ENCODE measurements around the gene ACSM5. TPM values are rescaled to one million over a fixed set of nuclear protein-coding genes. Genes with fewer than 3 reads are reported as not detected.

ACSM5 gene
- total and polyA plus RNA-seq, 2 of the 4 experiments (the other 2 are of a cell fraction), result not detected

- H2AK5ac ChIP-seq (ENCODE audit: low read depth, low read length), result no peak overlapping the region
- DNase-seq (no peak), ATAC-seq (ENCODE audit: low read depth) (no peak)
- H4K20me1 ChIP-seq (ENCODE audit: insufficient read depth, low read length), result no peaks in the 10 kb centered on the region
- no peak overlapping the region for H3K14ac ChIP-seq (replicated peaks; ENCODE audit: low read depth, low read length)
- no peak overlapping the region for H3K27ac ChIP-seq (ENCODE audit: insufficient read depth, low read length)
- ChIA-PET CTCF (no interaction called here), POLR2A (ENCODE audit: unreplicated experiment) (no interaction called here)
- H2BK20ac ChIP-seq (ENCODE audit: low read depth, low read length), result no peak overlapping the region
- in situ Hi-C loops (cut with MboI; ENCODE audit: low sequenced_read_pairs) (loop anchor here (25.0 kb wide), 1 partner anchor 784 kb away; no protein-coding TSS in a partner anchor), intact Hi-C loops (cut with micrococcal nuclease) (no loop called here), dilution Hi-C loops (cut with HindIII; ENCODE audit: low sequenced_read_pairs, unreplicated experiment) (no loop called here)
- H3K27me3 ChIP-seq (ENCODE audit: control insufficient read depth, insufficient read depth, low read length), result no peaks in the 10 kb centered on the region
- no peak overlapping the region for H2BK15ac ChIP-seq (ENCODE audit: low read depth, low read length)
- peaks cover 3% of the 10 kb centered on the region; the same call in 1 of the 2 replicates for H3K9me3 ChIP-seq (ENCODE audit: control insufficient read depth, insufficient read depth, low read length)
- no peak overlapping the region for H4K91ac ChIP-seq (ENCODE audit: insufficient read depth, low read depth, low read length)
- H3K4me2 ChIP-seq (ENCODE audit: low read depth, low read length), result no peak overlapping the region
- H3K18ac ChIP-seq (ENCODE audit: low read depth, low read length), result no peak overlapping the region
- no peak overlapping the region for H3K9ac ChIP-seq (ENCODE audit: low read depth, low read length)
- H3K4me1 ChIP-seq (ENCODE audit: control insufficient read depth, insufficient read depth, low read length), result no peaks in the 10 kb centered on the region
- no peak overlapping the region for H3K4me3 ChIP-seq (ENCODE audit: insufficient read depth, low read depth, low read length)
- H3K4ac ChIP-seq (ENCODE audit: low read depth, low read length), result no peak overlapping the region
- H2AFZ ChIP-seq (replicated peaks; ENCODE audit: low read length, poor library complexity), result no peak overlapping the region
- H4K5ac ChIP-seq (ENCODE audit: low read depth, low read length), result no peak overlapping the region
- H3K79me1 ChIP-seq (ENCODE audit: low read depth in 1 of 2, low read length in 2 of 2), result no peaks in the 10 kb centered on the region
- no TSS peak for BruUV-seq (replicated peaks)
- WGBS, 2 experiments (ENCODE audit: extremely low coverage in 2 of 2, insufficient read length in 1 of 2), result no CpG with 5 or more reads among the region's 2 CpGs
- H3K56ac ChIP-seq (ENCODE audit: extremely low read depth, insufficient read depth, low read length), result no peak overlapping the region
- no peaks in the 10 kb centered on the region for H3K9me1 ChIP-seq (ENCODE audit: insufficient read depth, low read length)
- H2AK9ac ChIP-seq (replicated peaks; ENCODE audit: low read depth, low read length, poor library complexity), result no peak overlapping the region
- no peak overlapping the region for H3K23ac ChIP-seq (ENCODE audit: low read depth, low read length)
- no peak overlapping the region for H2BK120ac ChIP-seq (ENCODE audit: low read depth, low read length)
- no peak overlapping the region for H4K8ac ChIP-seq (ENCODE audit: low read depth in 2 of 2, low read length in 2 of 2)
- no peak overlapping the region for H2BK5ac ChIP-seq (ENCODE audit: low read depth, low read length, poor library complexity, severe bottlenecking)
- no peaks in the 10 kb centered on the region for H3K36me3 ChIP-seq (ENCODE audit: control insufficient read depth, insufficient read depth, low read length)
- TF ChIP-seq ELK1 (IDR thresholded peaks at IDR 0.05; ENCODE audit: borderline replicate concordance, low read depth, low read length) (no peak), RCOR1 (IDR thresholded peaks at IDR 0.05; ENCODE audit: insufficient replicate concordance, low read length) (no peak), CEBPB (IDR thresholded peaks at IDR 0.05; ENCODE audit: low read depth, low read length) (no peak), FOS (IDR thresholded peaks at IDR 0.05; ENCODE audit: low read depth, low read length) (no peak), BHLHE40 (IDR thresholded peaks at IDR 0.05; ENCODE audit: low read depth, low read length) (no peak), RAD21 (IDR thresholded peaks at IDR 0.05; ENCODE audit: low read length) (no peak), SMC3 (IDR thresholded peaks at IDR 0.05; ENCODE audit: low read depth, low read length) (no peak), MAZ (IDR thresholded peaks at IDR 0.05; ENCODE audit: borderline replicate concordance, low read depth, low read length) (no peak), CHD1 (IDR thresholded peaks at IDR 0.05; ENCODE audit: low read depth, low read length) (no peak), RFX5 (IDR thresholded peaks at IDR 0.05; ENCODE audit: low read depth, low read length) (no peak), NFE2L2 (IDR thresholded peaks at IDR 0.05; ENCODE audit: low read depth, low read length) (no peak), POLR2A (IDR thresholded peaks at IDR 0.05; ENCODE audit: low read depth, low read length) (no peak), MAFK (IDR thresholded peaks at IDR 0.05; ENCODE audit: low read depth, low read length) (no peak), MXI1 (IDR thresholded peaks at IDR 0.05; ENCODE audit: borderline replicate concordance, low read depth, low read length) (no peak)
- TF ChIP-seq, protein P1, sequence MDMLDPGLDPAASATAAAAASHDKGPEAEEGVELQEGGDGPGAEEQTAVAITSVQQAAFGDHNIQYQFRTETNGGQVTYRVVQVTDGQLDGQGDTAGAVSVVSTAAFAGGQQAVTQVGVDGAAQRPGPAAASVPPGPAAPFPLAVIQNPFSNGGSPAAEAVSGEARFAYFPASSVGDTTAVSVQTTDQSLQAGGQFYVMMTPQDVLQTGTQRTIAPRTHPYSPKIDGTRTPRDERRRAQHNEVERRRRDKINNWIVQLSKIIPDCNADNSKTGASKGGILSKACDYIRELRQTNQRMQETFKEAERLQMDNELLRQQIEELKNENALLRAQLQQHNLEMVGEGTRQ (IDR thresholded peaks at IDR 0.05; ENCODE audit: low read depth, low read length), result no peak
- TF ChIP-seq, protein P2, sequence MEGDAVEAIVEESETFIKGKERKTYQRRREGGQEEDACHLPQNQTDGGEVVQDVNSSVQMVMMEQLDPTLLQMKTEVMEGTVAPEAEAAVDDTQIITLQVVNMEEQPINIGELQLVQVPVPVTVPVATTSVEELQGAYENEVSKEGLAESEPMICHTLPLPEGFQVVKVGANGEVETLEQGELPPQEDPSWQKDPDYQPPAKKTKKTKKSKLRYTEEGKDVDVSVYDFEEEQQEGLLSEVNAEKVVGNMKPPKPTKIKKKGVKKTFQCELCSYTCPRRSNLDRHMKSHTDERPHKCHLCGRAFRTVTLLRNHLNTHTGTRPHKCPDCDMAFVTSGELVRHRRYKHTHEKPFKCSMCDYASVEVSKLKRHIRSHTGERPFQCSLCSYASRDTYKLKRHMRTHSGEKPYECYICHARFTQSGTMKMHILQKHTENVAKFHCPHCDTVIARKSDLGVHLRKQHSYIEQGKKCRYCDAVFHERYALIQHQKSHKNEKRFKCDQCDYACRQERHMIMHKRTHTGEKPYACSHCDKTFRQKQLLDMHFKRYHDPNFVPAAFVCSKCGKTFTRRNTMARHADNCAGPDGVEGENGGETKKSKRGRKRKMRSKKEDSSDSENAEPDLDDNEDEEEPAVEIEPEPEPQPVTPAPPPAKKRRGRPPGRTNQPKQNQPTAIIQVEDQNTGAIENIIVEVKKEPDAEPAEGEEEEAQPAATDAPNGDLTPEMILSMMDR (conservative IDR thresholded peaks at IDR 0.05; ENCODE audit: low read depth, low read length), result no peak
Observed at GRCh38 chr16:20395946-20396345, 13.4 kb upstream of the ACSM5 start.
